ENCODE results near the gene TMC1.

- TF ChIP-seq TCF7L2 (IDR thresholded peaks at IDR 0.05; ENCODE audit: low read depth, low read length), result no peak
- no peak for TF ChIP-seq CTCF (IDR thresholded peaks at IDR 0.05)
- TF ChIP-seq REST (IDR thresholded peaks at IDR 0.05; ENCODE audit: insufficient read depth in 1 of 2, low read depth in 2 of 2, low read length in 1 of 2), result no peak
- no peak for TF ChIP-seq POLR2AphosphoS5 (IDR thresholded peaks at IDR 0.05; ENCODE audit: low read depth, low read length)
- TF ChIP-seq SIN3A (IDR thresholded peaks at IDR 0.05; ENCODE audit: borderline replicate concordance, insufficient read depth, low read depth, low read length), result no peak
Observed at GRCh38 chr9:72560086-72560485, 38.7 kb downstream of the TMC1 start.

Data from Panc1 (cell line).